NOMO-1 (cell line): ENCODE data around the gene APBB2.
"Not testable (repeated sequence)": the region's sequence is repeated elsewhere in the genome, so short reads cannot be mapped to it uniquely, and the experiment has no call there.

Experiments
- DNase-seq, 2 experiments: peaks; one replicate each; lab custom pipeline; 2025; ENCODE audit not compliant: unreplicated experiment in 2 of 2; lab: John Stamatoyannopoulos, UW

APBB2 gene

GRCh38 chr4:41029098-41029497 is 185.2 kb downstream of the APBB2 start:
- no peak for DNase-seq

- no peak for DNase-seq
Observed at GRCh38 chr4:41028392-41029076, 185.8 kb downstream of the APBB2 start.

GRCh38 chr4:41026971-41027370 is 187.4 kb downstream of the APBB2 start:
- DNase-seq = no peak

- DNase-seq = no peak
Observed at GRCh38 chr4:41025824-41026223, 188.5 kb downstream of the APBB2 start.

GRCh38 chr4:41024556-41025491 is 189.5 kb downstream of the APBB2 start:
- no peak for DNase-seq

- DNase-seq = no peak
Observed at GRCh38 chr4:41022116-41022515, 192.2 kb downstream of the APBB2 start.

- no peak for DNase-seq
Observed at GRCh38 chr4:41015016-41015675, 199.2 kb downstream of the APBB2 start.

GRCh38 chr4:41014158-41014557 is 200.2 kb downstream of the APBB2 start:
- DNase-seq = no peak

- DNase-seq = no peak
Observed at GRCh38 chr4:41013746-41014145, 200.6 kb downstream of the APBB2 start.

- DNase-seq = no peak
Observed at GRCh38 chr4:41012911-41013310, 201.4 kb downstream of the APBB2 start.

GRCh38 chr4:41012293-41012692 is 202.0 kb downstream of the APBB2 start:
- no peak for DNase-seq

GRCh38 chr4:41009411-41009810 is 204.9 kb downstream of the APBB2 start:
- DNase-seq = no peak

- no peak for DNase-seq
Observed at GRCh38 chr4:41006141-41006540, 208.2 kb downstream of the APBB2 start.

- DNase-seq = no peak
Observed at GRCh38 chr4:41002309-41002708, 212.0 kb downstream of the APBB2 start.

- peak in 1 of 2 experiments; percentile 71 for DNase-seq
Observed at GRCh38 chr4:41000356-41000755, 214.0 kb downstream of the APBB2 start.

- DNase-seq = peak; percentile 78 to 83
Observed at GRCh38 chr4:40998675-40999358, 215.5 kb downstream of the APBB2 start.

- DNase-seq = no peak
Observed at GRCh38 chr4:40995850-40996249, 218.5 kb downstream of the APBB2 start.

- not testable (repeated sequence) for DNase-seq
Observed at GRCh38 chr4:40994321-40994720, 220.0 kb downstream of the APBB2 start.

GRCh38 chr4:40993296-40993693 is 221.0 kb downstream of the APBB2 start:
- DNase-seq = not testable (repeated sequence)

- DNase-seq = peak; percentile 84 to 87
Observed at GRCh38 chr4:40992472-40993295, 221.7 kb downstream of the APBB2 start.
